Skeletal muscle satellite cell (primary cell): ENCODE results near the gene NT5DC3. TPM values are rescaled to one million over a fixed set of nuclear protein-coding genes. Genes with fewer than 3 reads are reported as not detected.

ENCODE experiments used
- H3K27me3 ChIP-seq: 2 replicates; pipeline ENCODE4 v1.7.0; 2013; ENCODE audit warnings: low read length; ENCODE audit not compliant: control insufficient read depth, insufficient read depth
- H3K36me3 ChIP-seq: 2 replicates; pipeline ENCODE4 v1.7.0; 2013; ENCODE audit warnings: mild to moderate bottlenecking, control low read depth, low read length; ENCODE audit not compliant: insufficient read depth
- H3K4me1 ChIP-seq: 2 replicates; pipeline ENCODE4 v1.7.0; 2013; ENCODE audit warnings: low read length; ENCODE audit not compliant: control insufficient read depth, insufficient read depth
- H3K4me2 ChIP-seq: 2 replicates; pipeline ENCODE4 v1.7.0; 2013; ENCODE audit warnings: mild to moderate bottlenecking, low read length
- H3K4me3 ChIP-seq: 2 replicates; pipeline ENCODE4 v1.7.0; 2013; ENCODE audit warnings: low read length
- H3K9ac ChIP-seq: 2 replicates; pipeline ENCODE4 v1.7.0; 2013; ENCODE audit warnings: mild to moderate bottlenecking, low read depth, low read length, moderate library complexity
- H3K9me3 ChIP-seq: replicated peaks from 2 replicates; pipeline ENCODE4 v1.7.0; 2013; ENCODE audit warnings: mild to moderate bottlenecking, control low read depth, low read length
- total RNA-seq: library from RNA; depleted of rRNA; stranded (reverse); fragments of >200 nt; gene quantifications from 2 replicates; pipeline ENCODE4 v1.2.3, GENCODE V29; 2012; rRNA removed

NT5DC3 gene
- 8.4 and 12.2 TPM in 2 replicates for total RNA-seq

- Histone ChIP-seq H3K4me3 (peak within 1 kb of the TSS; percentile 95), H3K9me3 (no peaks in the 10 kb centered on the region), H3K4me1 (peaks cover 28% of the 10 kb centered on the region), H3K27me3 (no peaks in the 10 kb centered on the region), H3K36me3 (no peaks in the 10 kb centered on the region), H3K4me2 (peak within 1 kb of the TSS; percentile 94), H3K9ac (peak within 1 kb of the TSS; percentile 93)
Observed at GRCh38 chr12:103840876-103841689, at the start of gene NT5DC3. Gene NT5DC3, minus strand, starts transcription at chr12:103841234. Its CDS starts 78 bp downstream, at chr12:103841156.

DNA sequence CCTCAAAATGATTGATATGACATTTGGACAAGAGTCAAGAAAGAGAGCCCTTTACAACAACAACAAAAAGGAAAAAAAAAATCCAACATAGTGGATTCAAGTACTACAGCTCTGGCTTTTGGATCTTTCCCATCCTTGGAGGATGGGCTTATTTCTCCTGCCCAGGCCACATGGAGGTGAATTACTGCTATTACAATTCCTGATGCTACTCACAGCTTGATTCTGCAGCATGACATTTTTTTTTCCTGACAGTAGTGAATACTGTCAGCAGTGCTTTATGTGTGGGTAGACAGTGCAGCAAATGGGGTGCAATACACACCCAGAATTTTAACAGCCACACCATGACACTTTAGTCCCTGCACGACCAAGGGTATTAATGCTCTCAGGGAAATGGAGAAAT lies 46.7 kb upstream of the NT5DC3 start:
- Histone ChIP-seq H3K27me3 (no peaks in the 10 kb centered on the region), H3K36me3 (no peaks in the 10 kb centered on the region), H3K9ac (no peak overlapping the region), H3K9me3 (no peaks in the 10 kb centered on the region), H3K4me3 (no peak overlapping the region), H3K4me2 (no peak overlapping the region), H3K4me1 (no peaks in the 10 kb centered on the region)

GRCh38 chr12:103886195-103886797 lies 45.3 kb upstream of the NT5DC3 start:
- Histone ChIP-seq H3K4me2 (no peak overlapping the region), H3K4me3 (no peak overlapping the region), H3K4me1 (no peaks in the 10 kb centered on the region), H3K27me3 (no peaks in the 10 kb centered on the region), H3K9me3 (no peaks in the 10 kb centered on the region), H3K9ac (no peak overlapping the region), H3K36me3 (no peaks in the 10 kb centered on the region)

GRCh38 chr12:103884316-103884715 lies 43.3 kb upstream of the NT5DC3 start:
- no peak overlapping the region for H3K4me3 ChIP-seq
- H3K9me3 ChIP-seq: no peaks in the 10 kb centered on the region
- H3K4me1 ChIP-seq: no peaks in the 10 kb centered on the region
- no peaks in the 10 kb centered on the region for H3K27me3 ChIP-seq
- H3K4me2 ChIP-seq: no peak overlapping the region
- no peak overlapping the region for H3K9ac ChIP-seq
- H3K36me3 ChIP-seq: no peaks in the 10 kb centered on the region

- Histone ChIP-seq H3K9me3 (no peaks in the 10 kb centered on the region), H3K9ac (no peak overlapping the region), H3K4me1 (no peaks in the 10 kb centered on the region), H3K36me3 (no peaks in the 10 kb centered on the region), H3K4me3 (no peak overlapping the region), H3K4me2 (no peak overlapping the region), H3K27me3 (no peaks in the 10 kb centered on the region)
Observed at GRCh38 chr12:103883908-103884307, 42.9 kb upstream of the NT5DC3 start.

- Histone ChIP-seq H3K4me2 (no peak overlapping the region), H3K9me3 (no peaks in the 10 kb centered on the region), H3K36me3 (no peaks in the 10 kb centered on the region), H3K4me3 (no peak overlapping the region), H3K27me3 (no peaks in the 10 kb centered on the region), H3K4me1 (no peaks in the 10 kb centered on the region), H3K9ac (no peak overlapping the region)
Observed at GRCh38 chr12:103882861-103883596, 42.0 kb upstream of the NT5DC3 start.

- Histone ChIP-seq H3K9me3 (no peaks in the 10 kb centered on the region), H3K4me2 (no peak overlapping the region), H3K9ac (no peak overlapping the region), H3K27me3 (no peaks in the 10 kb centered on the region), H3K36me3 (no peaks in the 10 kb centered on the region), H3K4me1 (no peaks in the 10 kb centered on the region), H3K4me3 (no peak overlapping the region)
Observed at GRCh38 chr12:103881261-103881660, 40.2 kb upstream of the NT5DC3 start.

- H3K36me3 ChIP-seq: no peaks in the 10 kb centered on the region
- H3K4me2 ChIP-seq: no peak overlapping the region
- no peaks in the 10 kb centered on the region for H3K27me3 ChIP-seq
- no peak overlapping the region for H3K9ac ChIP-seq
- no peak overlapping the region for H3K4me3 ChIP-seq
- no peaks in the 10 kb centered on the region for H3K4me1 ChIP-seq
- H3K9me3 ChIP-seq: no peaks in the 10 kb centered on the region
Observed at GRCh38 chr12:103880299-103881142, 39.5 kb upstream of the NT5DC3 start.

DNA sequence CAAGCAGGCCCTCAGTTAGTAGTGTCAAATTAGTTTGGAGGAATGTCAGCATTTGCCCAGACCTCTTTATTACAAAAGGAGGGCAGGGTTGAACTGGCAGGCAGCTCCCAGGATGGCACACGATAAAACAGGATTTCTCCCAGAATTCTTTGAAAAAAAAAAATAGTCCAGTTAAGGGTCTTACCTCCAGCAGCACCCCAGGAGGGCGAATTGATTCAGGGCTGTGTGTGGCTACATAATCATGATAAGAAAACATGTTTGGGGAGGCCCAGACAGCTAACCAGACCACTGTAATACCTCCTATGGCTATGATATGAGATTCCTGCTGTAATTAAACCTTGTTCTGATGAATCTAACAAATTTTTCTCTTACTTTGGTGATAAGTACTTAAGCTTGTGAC lies 38.8 kb upstream of the NT5DC3 start:
- Histone ChIP-seq H3K9ac (no peak overlapping the region), H3K36me3 (no peaks in the 10 kb centered on the region), H3K4me2 (no peak overlapping the region), H3K4me3 (no peak overlapping the region), H3K9me3 (no peaks in the 10 kb centered on the region), H3K27me3 (no peaks in the 10 kb centered on the region), H3K4me1 (no peaks in the 10 kb centered on the region)

DNA sequence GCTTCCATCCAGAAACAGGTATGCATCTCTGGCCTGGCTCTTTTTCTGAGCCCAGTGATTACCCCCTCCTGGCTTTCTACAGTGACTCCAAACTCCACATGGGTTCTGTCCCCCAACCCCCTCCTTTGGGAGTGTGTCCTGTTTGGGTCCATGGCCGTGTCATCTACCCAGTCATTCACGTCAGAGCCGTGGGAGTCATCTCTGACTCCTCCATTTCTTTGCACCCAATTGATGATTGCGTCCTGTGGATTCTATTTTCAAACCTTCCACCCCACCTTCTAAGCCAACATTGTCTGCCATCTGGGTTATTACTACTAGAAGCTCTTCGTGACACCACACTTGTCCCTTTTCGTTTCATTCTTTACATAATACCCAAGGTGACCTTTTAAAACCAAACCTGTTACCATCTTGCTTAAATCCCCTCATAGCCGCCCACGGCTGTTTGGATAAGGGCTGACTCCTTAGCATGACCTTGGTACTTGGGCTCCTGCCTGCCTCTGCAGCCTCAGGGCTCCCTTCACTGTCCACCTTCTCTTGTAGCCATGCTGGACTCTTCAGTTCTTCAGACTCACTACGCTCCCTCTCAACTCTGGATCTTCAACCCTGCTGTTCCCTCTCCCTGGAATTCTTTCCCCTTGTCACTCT lies 38.1 kb upstream of the NT5DC3 start:
- Histone ChIP-seq H3K36me3 (no peaks in the 10 kb centered on the region), H3K27me3 (no peaks in the 10 kb centered on the region), H3K9ac (no peak overlapping the region), H3K4me3 (no peak overlapping the region), H3K4me1 (no peaks in the 10 kb centered on the region), H3K9me3 (no peaks in the 10 kb centered on the region), H3K4me2 (no peak overlapping the region)
